ENCODE measurements around the gene PRCP.

PRCP gene

DNA sequence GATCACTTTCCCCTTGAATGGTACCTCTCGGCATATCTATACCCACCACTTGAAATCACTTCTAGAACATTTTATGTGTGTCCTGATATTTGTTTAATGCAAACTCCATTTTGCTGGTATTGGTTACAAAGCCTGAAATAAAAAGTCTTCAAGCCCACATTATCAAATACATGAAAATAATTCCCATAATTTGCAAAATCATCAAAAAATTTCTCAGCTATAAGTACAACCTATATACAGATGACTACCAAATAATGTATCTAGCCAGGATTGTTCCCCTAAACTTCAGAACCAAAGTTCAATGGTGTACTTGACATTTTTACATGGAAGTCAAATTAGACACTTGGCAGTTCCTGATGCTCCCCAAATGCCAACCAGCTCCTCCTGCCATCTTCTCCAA lies 71.8 kb downstream of the PRCP start:
- no peak for DNase-seq (ENCODE audit: low spot score)

DNA sequence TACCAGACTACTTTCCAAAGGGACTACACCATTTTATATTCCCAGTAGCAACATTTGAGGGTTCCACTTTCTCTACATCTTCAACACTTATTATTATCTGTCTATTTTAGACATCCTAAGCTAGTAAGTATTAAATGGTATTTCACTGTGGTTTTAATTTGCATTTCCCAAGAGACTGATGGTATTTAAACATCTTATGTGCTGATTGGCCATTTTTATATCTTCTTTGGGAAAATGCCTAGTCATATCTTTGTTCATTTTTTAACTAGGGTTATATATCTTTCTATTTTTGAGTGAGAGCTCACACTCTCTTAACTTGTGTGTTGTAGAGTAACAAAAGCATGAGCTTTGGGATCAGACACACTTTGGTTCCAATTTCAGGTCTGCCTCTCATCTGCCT lies 73.7 kb downstream of the PRCP start:
- no peak for DNase-seq (ENCODE audit: low spot score)

DNA sequence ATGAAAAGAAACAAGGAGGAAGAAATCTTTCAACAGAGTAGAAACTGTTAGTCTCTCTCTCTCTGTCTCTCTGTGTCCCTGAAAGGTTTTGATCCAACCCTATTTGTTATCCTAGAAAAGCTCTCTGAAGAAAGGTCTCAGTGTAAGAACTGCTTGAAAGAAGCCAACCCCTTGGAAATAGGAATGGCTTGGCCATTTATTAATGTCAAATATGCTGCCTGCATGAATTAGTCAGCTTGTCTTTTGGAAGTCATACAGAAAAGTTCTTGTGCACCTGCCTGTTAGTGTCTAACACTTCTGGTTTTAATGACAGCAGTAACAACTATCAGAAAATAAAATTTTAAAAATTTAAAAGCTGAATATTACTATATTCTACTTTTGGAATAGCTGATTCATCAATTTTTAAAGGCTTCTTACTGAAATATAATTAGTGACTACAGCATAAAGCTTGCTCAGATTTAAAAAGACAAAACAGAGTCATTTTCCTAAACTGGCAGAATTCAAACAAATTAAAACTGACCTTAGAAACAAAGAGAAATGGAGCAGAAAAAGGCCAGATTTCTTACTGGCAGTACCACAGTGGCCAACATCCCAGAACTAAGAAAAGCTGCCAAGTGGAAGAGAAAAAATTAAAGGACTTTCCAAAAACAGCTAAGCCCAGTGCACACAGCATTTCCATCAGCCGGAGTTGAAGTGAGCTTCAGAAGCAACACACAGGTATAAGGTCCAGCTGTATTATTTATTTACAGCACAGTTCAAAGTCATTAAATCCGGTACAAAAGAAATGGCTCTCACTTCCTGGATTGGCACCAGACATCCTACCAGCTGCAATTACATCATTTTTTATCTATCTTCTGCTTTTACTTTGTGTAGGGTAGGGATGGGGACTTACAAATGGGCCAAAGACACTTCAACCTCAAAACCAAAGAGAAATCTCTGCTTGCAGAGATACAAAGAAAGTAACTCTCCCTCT lies 76.3 kb downstream of the PRCP start:
- DNase-seq (ENCODE audit: low spot score): no peak

DNA sequence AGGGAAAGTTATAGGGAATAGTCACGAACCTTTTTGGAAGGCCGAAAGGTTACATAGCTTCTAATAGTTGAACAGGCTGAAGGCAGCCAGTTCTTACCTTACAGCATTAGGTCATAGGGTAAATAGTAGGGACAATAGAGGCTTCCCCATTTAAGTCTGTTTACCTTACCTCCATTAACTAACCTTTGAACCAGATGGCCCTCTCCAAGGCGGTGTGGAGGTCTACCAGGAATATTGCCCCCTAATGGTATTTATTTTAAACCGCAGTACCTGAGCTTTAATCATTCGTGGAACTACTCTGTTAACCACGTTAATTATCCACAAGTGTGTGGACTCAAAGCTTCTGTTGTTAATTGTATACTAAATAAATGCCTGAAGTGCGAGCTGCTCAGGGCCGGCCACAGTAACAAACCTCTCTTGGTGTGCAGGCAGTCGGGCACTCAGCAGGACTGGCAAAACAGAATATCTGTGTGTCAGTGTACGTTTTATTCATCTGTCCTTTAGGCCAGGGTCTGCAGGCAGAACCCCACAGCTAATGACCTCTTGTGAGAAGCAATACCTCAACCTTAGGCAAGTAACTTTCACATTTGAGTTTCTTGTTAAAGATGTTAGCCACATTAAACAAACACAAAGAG lies 81.7 kb downstream of the PRCP start:
- no peak for DNase-seq (ENCODE audit: low spot score)

DNA sequence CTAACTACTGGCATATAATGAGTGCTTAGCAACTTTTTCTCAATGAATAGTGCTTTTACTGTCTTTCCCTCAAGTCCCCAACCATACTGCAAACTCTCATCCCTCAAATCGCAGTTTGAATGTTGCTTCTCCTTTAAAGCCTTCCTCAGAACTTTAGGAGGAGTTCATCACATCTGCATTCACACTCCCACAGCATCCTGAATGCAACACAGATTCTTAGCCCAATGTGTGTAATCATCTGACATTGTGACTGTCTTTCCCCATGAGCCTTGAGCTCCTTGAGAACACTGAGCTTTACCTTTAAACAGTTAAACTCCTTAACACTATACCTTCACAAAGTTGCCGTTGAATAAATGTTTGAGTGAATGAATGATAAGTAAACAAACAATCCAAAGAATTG lies 84.8 kb downstream of the PRCP start:
- DNase-seq (ENCODE audit: low spot score): no peak

DNA sequence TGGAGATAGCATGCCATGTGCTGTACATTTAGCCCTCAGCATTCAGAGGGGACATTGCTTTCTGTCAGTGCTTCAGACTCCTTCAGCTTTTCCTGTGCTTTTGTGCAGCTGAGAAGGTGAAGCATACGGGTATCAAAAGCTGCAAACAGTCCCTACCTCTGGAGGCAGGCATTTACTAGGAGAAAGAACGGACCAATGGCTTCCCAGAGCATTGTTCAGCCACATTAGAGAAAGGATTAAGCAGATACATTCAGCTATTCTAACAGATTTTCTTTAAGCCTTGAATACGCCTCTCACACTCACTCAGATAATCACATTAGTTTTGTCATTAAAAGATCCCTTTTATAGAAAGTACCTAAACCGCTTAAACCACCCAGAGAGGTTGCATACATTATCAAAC lies 85.9 kb downstream of the PRCP start:
- DNase-seq (ENCODE audit: low spot score): no peak

DNA sequence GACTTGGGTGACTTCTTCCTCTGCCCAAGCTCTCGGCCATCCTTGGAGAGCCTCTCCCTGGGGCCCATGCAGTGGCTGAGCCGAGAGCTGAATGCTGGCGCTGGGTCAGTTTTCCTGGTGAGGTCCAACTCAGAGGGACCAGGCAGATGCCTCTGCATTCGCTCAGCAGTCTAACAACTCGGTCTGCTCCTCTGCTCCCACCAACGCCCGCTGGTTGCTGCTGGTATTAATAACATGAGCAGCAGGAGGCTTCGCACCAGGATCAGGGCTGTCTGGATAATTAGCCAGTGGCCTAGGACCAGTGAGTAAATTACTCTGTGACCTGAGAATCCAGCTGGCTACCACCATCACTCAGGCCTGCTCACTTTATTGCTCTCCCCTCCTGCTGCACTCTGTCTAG lies 88.9 kb downstream of the PRCP start:
- DNase-seq (ENCODE audit: low spot score): no peak

DNA sequence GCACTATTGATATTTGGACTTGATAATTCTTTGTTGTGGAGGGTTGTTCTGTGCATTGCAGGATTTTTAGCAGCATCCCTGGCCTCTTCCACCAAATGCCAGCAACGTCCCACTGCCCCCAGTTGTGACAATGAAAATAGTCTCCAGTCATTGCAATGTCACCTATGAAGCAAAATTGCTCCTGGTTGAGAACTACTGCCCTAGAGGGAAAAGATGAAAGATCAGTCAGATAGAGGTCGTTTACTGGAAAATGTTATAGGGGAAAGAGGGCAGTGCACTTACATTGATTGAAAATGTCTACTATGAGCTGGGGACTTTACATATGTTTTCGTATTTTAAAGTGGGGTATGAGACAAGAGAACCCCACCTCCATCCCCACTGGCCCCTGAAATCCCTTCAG lies 89.5 kb downstream of the PRCP start:
- DNase-seq (ENCODE audit: low spot score): no peak

DNA sequence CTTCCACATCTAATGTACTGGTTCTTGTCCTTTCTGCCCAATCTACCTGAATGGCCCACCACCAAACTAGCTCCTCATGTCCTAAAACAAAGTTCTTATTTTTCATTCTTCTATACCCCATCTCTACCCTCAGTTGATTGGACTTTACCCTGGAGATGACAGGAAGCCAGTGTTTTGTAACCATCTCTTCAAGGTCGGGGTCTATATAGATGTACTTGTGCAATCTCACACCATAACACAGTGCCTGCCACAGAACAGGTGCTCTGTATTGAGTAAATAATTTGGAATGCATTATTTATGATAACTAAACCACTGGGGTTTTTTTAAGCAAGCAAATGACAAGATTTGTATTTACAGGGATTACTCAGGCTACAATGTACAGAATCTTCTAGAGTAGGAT lies 89.9 kb downstream of the PRCP start:
- no peak for DNase-seq (ENCODE audit: low spot score)

DNA sequence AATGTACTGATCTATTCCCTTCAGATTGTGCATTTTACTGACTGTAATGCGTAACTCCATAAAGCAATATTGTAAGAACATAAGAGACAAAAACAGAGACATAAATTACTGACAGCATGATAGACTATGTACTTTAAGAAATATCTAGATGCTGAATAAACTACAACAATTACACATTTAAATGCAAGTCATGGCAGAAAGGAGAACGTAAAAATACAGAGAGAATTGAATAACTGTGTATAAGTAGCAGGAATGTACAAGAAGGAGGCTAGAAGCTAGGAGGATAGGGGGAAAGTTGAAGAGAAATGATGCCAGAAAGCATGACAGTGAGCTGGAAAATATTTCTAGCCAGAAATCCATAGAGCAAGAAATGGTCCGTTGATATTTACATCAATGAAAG lies 92.6 kb downstream of the PRCP start:
- no peak for DNase-seq (ENCODE audit: low spot score)

DNA sequence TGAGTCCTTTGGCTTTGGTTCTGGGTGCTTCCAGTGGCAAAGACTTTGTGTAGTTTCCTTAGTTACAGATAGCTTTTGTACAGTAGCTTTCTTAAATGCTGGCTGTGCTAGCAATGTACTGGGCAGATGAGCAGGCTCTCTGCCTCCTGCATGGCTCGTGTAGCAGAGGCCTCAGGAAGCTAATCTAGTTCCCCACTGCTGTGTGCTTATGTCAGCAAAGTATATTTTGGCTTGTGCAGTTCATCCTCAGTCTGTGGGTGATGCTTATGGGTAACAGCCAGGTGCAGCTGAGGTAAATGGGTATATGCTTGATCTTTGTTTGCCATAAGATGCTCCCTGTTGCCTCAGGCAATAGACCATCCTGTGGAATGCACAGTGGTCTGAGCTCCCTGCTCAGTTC lies 97.5 kb downstream of the PRCP start:
- DNase-seq (ENCODE audit: low spot score): no peak

DNA sequence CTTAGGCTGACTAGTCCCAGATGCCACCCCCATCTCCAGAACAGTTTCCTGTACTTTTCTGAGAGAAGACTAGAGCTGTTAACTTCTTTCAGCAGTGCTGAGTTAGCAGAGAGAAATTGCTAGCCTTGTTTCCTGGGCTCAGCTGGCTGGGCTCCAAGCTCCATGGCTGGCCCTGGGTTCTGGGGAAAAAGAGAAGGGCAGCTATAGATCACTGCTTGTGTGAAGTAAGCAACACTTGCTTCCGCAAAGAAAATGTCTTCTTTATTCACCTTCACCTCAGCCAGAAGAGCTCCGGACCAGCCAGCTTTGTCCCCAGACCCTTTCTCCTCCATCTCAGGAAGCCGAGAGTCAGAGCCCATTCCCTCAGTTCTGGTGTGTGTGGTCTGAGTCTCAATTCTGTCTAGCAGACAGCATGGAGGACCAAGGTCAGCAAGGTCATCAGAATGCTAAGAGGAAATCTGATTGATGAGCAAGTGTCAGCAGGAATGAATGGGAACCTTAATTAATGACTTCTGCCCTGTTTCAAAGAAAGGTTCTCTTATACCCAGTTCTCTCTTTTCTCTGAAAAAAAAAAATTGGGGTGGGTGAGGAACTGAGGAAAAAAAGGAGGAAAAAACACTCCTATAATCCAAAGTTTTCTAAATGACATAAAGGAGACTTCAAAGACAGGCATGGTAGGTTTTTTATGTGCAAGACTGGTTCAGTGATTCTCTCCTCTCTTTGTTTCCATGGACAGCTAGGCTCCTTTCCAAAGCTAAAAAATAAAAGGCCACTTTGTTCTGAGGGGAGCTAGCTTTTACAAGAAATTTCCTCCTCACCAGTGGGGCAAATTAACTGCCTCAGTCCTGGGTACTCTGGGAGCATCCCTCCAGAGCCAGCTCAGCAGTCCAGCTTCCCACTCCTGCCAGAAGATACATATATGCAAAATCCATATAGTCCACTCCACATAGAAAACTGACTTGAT lies 103.0 kb downstream of the PRCP start:
- DNase-seq (ENCODE audit: low spot score): peak; percentile 60

DNA sequence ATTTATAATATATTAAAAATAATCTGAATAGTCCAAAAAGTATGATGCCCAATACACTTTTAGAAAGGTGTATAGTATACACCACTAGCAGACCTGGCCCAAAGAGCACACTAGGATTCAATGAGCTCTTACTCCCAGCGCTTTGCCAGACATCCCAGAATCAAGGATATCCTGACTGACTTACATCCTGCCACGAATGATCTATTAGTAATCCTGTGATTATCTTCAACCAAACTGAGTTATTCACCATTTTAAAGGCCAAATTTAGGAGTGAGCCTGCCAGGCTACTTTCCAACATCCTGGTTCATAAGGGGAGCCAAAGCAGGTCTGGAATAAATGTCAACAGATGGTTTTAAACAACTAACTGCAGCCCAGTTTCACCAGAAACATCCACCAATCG lies 105.7 kb downstream of the PRCP start:
- no peak for DNase-seq (ENCODE audit: low spot score)

DNA sequence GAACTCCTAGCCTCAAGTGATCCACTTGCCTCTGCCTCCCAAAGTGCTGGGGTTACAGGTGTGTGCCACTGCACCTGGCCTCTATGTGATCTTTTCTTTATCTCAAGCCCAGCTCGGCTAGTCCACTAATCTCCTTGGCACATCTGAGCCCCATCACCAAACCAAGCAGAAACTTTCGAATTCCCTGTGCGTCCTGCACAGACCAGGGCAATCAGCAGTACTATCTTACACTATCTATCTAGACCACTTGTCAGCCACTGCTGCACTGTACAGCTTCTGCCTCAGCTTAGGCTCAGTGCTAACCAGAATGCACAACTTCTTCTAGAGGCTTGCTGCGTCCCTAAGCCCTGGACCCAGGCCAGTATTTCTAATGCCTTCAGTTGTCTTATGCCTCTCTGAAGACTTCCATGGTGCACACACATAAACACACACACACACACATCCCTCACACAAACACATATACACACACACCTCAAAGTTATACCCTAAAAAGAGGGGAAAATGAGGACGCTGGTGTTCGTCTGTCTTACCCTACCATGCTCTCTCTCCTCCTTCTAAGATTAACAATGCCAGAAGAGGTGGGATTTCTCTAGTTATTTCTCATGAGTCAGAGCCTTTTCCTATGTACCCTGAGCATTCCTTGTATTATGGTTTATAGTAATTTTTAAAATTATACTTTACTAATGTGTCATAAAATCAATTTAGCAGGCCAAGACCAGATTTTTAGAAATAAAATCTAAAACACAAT lies 107.2 kb downstream of the PRCP start:
- no peak for DNase-seq (ENCODE audit: low spot score)

DNA sequence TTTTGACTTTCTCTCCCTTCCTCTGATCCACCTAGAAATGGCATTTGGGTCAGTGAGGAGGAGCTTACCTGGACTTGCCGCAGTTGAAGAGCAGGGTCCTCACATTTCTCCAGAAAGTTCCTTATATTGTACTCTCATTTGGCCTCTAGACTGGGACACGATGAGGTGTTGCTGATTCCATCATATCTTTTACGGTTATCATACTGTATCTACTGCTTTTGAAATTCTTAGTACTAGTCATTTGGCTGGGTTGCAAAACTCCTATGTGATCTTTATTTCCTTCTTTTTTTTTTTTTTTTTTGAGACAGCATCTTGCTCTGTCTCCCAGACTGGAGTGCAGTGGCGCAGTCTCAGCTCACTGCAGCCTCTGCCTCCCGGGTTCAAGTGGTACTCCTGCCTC lies 107.9 kb downstream of the PRCP start:
- no peak for DNase-seq (ENCODE audit: low spot score)

DNA sequence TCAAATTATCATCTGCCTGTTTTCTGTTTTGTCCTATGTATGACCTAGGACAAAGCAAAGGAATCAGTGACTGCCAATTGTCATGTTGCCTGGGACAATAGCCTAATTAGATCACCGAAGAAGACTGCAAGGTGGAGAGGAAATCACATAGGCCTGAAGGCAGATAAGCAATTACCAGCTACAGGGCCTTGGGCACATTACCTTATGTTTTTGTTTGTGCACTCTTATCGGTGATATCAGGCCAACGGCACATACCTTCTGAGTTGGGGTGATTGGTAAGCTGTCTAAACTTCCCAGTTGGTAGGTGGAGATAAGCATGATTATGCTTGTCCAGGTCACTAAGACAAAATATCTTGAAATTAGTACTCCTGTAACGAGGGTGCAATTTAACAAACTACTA lies 108.5 kb downstream of the PRCP start:
- DNase-seq (ENCODE audit: low spot score): no peak

DNA sequence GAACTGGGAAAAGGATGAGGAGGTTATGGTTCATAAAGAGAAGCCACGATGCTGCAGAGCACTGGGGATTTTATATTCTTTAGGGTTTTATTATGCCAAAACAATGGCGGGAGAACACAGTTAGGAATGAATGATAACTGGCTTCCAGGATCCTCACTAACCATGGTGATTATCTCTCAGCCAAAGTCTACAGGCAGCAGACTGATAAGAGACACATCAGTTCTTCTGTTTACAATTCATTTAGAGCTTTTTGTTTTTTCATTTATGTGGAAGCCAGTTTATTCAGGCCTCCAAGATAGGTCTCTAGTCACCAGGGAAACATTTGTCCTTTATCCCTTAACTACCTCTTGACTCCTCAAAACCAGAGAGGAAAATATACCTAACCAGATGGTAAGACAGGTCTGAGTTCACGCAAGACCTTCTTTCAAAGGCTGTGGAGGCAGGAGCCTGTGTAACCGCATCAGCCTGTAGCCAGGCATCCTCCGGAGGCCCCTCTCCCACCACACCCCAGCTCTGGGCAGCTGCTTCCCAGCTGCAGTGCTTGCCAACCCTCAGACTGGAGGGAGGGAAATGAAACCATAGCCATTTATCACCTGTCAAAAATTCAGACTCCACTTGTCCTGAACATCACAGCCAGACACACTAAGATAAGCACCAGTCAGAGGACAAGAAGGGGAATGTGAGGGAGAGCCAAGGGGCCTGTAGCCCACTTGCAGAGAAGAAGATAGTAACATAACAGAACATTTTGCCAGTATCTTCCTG lies 109.3 kb downstream of the PRCP start:
- DNase-seq (ENCODE audit: low spot score): no peak

DNA sequence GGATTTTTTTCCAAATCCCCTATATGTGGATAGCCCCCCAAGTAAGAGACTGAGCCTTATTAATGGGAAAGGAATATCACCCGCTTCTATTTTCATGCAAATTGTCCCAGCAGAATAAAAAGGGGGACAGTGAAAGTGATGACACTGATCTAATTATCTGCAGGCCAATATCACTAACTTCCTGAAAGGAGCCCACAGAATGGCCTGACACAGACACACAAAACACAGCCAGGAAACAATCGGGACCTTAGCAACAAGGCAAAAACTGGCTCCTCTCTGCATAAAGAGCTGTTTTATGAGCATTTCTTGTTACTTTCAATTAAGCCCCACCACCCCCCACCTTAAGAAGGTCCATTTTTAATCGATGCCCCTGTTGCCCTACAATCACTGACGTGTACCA lies 112.2 kb downstream of the PRCP start:
- DNase-seq (ENCODE audit: low spot score): no peak

DNA sequence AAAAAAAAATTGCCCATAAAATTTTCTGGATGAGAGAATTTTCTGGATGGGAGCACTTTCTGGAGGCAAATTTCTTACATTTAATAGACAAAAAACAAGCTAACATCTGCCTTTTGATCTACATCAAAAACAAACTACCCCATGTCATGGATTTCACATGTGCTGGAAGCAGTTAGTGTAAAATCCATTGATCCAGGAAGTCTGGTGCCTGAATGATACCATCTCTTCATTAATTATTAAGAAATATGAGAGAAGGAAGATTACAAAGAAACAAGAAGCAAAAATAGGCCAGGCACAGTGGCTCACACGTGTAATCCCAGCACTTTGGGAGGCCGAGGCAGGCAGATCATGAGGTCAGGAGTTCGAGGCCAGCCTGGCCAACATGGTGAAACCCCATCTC lies 113.4 kb downstream of the PRCP start:
- DNase-seq (ENCODE audit: low spot score): no peak

DNA sequence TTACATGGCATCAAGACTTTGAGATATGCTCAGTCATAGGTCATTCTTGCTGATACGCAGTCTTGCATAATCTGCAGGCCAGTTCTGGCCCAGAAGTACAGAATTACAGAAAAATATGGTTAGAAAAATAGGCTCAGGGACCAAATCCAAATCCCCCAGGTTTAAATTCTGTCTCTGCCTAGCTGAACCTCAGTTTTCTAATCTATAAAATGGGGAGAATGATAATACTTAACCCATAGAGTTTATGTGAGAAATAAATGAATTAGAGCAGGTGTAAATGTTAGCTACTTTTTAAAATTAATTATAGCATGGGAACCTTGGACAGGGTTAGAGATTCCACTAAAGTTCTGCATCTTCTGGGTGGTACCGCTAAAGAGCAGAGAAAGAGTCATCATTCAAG lies 114.2 kb downstream of the PRCP start:
- DNase-seq (ENCODE audit: low spot score): no peak

DNA sequence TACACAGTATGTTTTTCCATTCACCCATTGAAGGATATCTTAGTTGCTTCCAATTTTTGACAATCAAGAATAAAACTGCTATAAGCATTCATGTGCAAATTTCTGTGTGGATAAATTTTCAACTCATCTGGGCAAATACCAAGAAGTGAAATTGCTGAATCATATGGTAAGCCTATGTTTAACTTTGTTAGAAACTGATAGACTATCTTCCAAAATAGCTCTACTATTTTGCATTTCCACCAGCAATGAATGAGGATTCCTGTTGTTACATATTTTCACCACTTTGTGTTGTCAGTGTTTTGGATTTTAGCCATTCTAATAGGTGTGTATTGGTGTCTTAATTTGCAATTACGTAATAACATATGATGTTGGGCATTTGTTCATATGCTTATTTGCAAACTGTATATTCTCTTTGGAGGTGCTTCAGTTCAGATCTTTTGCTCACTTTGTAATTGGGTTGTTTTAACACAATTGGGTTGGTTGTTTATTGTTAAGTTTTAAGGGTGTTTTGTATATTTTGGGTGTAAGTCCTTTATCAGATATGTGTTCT lies 117.3 kb downstream of the PRCP start:
- no peak for DNase-seq (ENCODE audit: low spot score)

All from COLO829 (cell line).